Kidney epithelial cell (primary cell): ENCODE measurements around the gene OSBPL9. TPM values are rescaled to one million over a fixed set of nuclear protein-coding genes. Genes with fewer than 3 reads are reported as not detected.

Experiments
- DNase-seq: peaks from one replicate; pipeline ENCODE4 v3.0.0-alpha.2; 2010; ENCODE audit warnings: low read depth
- H3K27me3 ChIP-seq: 2 replicates; pipeline ENCODE4 v1.6.0; 2011; ENCODE audit warnings: low read length; ENCODE audit not compliant: control insufficient read depth, insufficient read depth
- H3K36me3 ChIP-seq: 2 replicates; pipeline ENCODE4 v1.5.1; 2011; ENCODE audit warnings: low read length; ENCODE audit not compliant: control insufficient read depth, insufficient read depth
- H3K4me3 ChIP-seq: 2 replicates; pipeline ENCODE4 v1.5.1; 2011; ENCODE audit warnings: low read depth, mild to moderate bottlenecking, control low read depth, low read length
- total RNA-seq: library from RNA; depleted of rRNA; stranded (reverse); fragments of >200 nt; gene quantifications from 2 replicates; pipeline ENCODE4 v1.2.3, GENCODE V29; 2015
- TF ChIP-seq, protein P1 (sequence below): IDR thresholded peaks from 2 replicates; pipeline ENCODE4 v1.5.1; 2011; ENCODE audit warnings: mild to moderate bottlenecking, moderate library complexity, low read length, control low read depth, inconsistent platforms; ENCODE audit not compliant: insufficient read depth, poor library complexity, severe bottlenecking

Gene OSBPL9
- 85.1 and 94.1 TPM in 2 replicates for total RNA-seq

DNA sequence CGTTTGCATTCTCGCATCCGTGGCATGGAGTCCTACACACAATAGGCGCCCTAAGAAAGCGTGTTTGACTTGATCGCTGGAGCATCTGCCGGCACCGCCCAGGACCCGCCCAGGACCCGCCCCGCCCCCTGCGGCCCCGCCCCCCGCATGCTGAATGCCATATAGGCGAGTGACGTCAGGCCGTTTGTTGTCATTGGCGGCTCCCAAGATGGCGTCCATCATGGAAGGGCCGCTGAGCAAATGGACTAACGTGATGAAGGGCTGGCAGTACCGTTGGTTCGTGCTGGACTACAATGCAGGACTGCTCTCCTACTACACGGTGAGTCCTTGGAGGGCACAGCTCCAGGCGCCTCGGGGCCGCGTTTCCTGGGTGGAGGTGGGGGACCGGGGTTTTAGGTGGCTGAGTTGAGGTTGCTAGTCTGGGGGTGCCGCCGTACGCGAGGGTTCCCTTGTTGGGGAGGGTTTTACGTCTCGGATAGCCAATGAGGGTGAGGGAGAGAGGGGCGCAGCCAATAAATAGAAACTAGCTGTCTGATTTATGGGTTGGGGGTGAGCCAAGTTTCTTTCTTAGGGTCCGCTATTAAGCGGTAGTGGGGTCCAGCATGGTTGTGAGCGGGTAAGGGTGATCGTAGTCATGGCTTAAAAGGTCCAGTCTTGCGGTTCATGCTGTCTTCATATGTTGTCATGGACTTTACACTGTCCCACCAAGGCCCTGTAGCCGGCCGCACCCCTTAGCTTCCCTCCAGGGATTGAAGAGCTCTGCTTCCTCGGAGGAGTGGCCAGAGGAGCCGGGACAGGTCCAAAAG is at the start of gene OSBPL9:
Gene OSBPL9, plus strand, starts transcription at position 190 of the 806 bp plus-strand sequence. Its CDS starts 19 bp downstream, at position 209.
- Histone ChIP-seq H3K27me3 (no peaks in the 10 kb centered on the region), H3K4me3 (peak within 1 kb of the TSS; percentile 88), H3K36me3 (no peaks in the 10 kb centered on the region)
- TF ChIP-seq, protein P1, sequence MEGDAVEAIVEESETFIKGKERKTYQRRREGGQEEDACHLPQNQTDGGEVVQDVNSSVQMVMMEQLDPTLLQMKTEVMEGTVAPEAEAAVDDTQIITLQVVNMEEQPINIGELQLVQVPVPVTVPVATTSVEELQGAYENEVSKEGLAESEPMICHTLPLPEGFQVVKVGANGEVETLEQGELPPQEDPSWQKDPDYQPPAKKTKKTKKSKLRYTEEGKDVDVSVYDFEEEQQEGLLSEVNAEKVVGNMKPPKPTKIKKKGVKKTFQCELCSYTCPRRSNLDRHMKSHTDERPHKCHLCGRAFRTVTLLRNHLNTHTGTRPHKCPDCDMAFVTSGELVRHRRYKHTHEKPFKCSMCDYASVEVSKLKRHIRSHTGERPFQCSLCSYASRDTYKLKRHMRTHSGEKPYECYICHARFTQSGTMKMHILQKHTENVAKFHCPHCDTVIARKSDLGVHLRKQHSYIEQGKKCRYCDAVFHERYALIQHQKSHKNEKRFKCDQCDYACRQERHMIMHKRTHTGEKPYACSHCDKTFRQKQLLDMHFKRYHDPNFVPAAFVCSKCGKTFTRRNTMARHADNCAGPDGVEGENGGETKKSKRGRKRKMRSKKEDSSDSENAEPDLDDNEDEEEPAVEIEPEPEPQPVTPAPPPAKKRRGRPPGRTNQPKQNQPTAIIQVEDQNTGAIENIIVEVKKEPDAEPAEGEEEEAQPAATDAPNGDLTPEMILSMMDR = no peak
- no peak for DNase-seq

- peak; percentile 28 for DNase-seq
These were observed 49.2 kb upstream of the OSBPL9 start for GRCh38 chr1:51567653-51568052.

GRCh38 chr1:51568231-51568935 is 48.5 kb upstream of the OSBPL9 start:
- H3K36me3 ChIP-seq = no peaks in the 10 kb centered on the region
- no peak for DNase-seq
- TF ChIP-seq, protein P1 = no peak

More at GRCh38 chr1:51567653-51568052, 49.2 kb upstream of the OSBPL9 start:
- TF ChIP-seq, protein P1 = no peak
- Histone ChIP-seq H3K27me3 (no peaks in the 10 kb centered on the region), H3K36me3 (no peaks in the 10 kb centered on the region), H3K4me3 (no peak overlapping the region)

GRCh38 chr1:51569284-51570062 is 47.4 kb upstream of the OSBPL9 start:
- Histone ChIP-seq H3K27me3 (no peaks in the 10 kb centered on the region), H3K4me3 (no peak overlapping the region), H3K36me3 (no peaks in the 10 kb centered on the region)
- DNase-seq = peak; percentile 88
- TF ChIP-seq, protein P1 = peak; percentile 12

More at GRCh38 chr1:51568231-51568935, 48.5 kb upstream of the OSBPL9 start:
- Histone ChIP-seq H3K4me3 (no peak overlapping the region), H3K27me3 (no peaks in the 10 kb centered on the region)

DNA sequence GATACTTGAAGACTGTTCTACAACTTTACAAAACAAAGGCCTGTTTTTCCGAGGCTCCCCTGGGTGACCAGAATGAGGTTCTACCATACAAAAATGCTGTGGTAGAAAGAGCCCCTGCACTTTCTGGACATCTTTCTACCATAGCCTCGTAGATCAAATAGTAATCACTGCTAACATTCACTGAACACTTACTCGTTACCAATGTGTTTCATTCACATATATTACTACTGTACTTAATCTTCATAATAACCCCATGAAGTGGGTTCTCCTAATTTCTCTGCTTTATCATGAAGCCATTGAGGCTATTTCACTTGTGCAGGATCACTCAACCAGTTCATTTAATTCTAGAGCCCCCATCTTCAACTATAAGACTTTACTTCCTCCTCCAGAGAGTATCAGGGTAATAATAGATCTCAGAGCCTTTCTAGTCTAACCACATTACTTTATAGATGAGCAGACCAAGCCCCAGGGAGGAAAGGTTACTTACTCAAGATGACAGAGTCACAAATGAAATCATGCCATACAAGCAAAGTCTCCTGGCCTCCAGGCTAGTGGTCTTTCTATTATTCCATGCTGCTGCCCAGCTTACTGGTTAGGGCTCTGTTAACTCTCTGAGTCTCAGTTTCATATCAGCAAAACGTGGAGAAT is 46.7 kb upstream of the OSBPL9 start:
- no peak for DNase-seq
- no peaks in the 10 kb centered on the region for H3K36me3 ChIP-seq
- H3K4me3 ChIP-seq = no peak overlapping the region
- H3K27me3 ChIP-seq = no peaks in the 10 kb centered on the region
- TF ChIP-seq, protein P1 = no peak
